Activated CD4-positive, alpha-beta T cell treated with anti-CD3 and anti-CD28 coated beads, Interleukin-2, amount 10 ng/mL, durations not matched to agents 7 days and 5 days (primary cell): ENCODE results near the gene TPX2. TPM values are rescaled to one million over a fixed set of nuclear protein-coding genes. Genes with fewer than 3 reads are reported as not detected.
"Not testable (repeated sequence)": the region's sequence is repeated elsewhere in the genome, so short reads cannot be mapped to it uniquely, and the experiment has no call there.

ENCODE experiments used
- CTCF ChIA-PET: fragments of 350-600 bp; sonication (Branson Sonifier 250); formaldehyde crosslinking; loops from one replicate; lab custom pipeline; 2021; ENCODE audit warnings: antibody characterized with exemption; lab: Charles Lee
- POLR2A ChIA-PET: fragments of 350-600 bp; sonication (Branson Sonifier 250); formaldehyde crosslinking; loops from one replicate; lab custom pipeline; 2021; ENCODE audit warnings: antibody characterized with exemption; lab: Charles Lee
- DNase-seq: peaks from one replicate; pipeline ENCODE4 v3.0.0-alpha.2; 2020
- H3K27ac Mint-ChIP-seq: one replicate; pipeline ENCODE4 v1.8.0; 2021; ENCODE audit warnings: mild to moderate bottlenecking, moderate library complexity, mixed read lengths
- H3K27me3 Mint-ChIP-seq: one replicate; pipeline ENCODE4 v1.8.0; 2021; ENCODE audit warnings: mixed read lengths
- H3K36me3 Mint-ChIP-seq: one replicate; pipeline ENCODE4 v1.8.0; 2021; ENCODE audit warnings: low read depth, mixed read lengths
- H3K4me1 Mint-ChIP-seq: one replicate; pipeline ENCODE4 v1.8.0; 2021; ENCODE audit warnings: mixed read lengths
- H3K4me3 Mint-ChIP-seq: one replicate; pipeline ENCODE4 v1.8.0; 2021; ENCODE audit warnings: mild to moderate bottlenecking, moderate library complexity, mixed read lengths
- H3K9me3 Mint-ChIP-seq: one replicate; pipeline ENCODE4 v1.8.0; 2021; ENCODE audit warnings: mixed read lengths
- total RNA-seq, 2 experiments: library from RNA; stranded (reverse); gene quantifications; one replicate each; pipeline ENCODE4 v1.2.3, GENCODE V29; 2021

TPX2 gene
- total RNA-seq, 2 experiments from 2014 or later: 164 to 193 TPM

- H3K4me3 Mint-ChIP-seq: no peak overlapping the region
- CTCF ChIA-PET: interaction anchor here (0.7 to 1.4 kb wide), 2 partner anchors 13 to 18 kb away, joined by 3 read pairs; no protein-coding TSS in a partner anchor
- peaks cover 62% of the 10 kb centered on the region for H3K36me3 Mint-ChIP-seq
Observed at GRCh38 chr20:31803552-31804291, 64.6 kb downstream of the TPX2 start.

GRCh38 chr20:31806564-31807355 lies 67.7 kb downstream of the TPX2 start:
- CTCF ChIA-PET: interaction anchor here (0.8 to 1.0 kb wide), 2 partner anchors 12 to 30 kb away, joined by 3 read pairs; no protein-coding TSS in a partner anchor
- POLR2A ChIA-PET: no interaction called here
- Mint-ChIP-seq H3K9me3 (no peaks in the 10 kb centered on the region), H3K27ac (no peak overlapping the region), H3K4me3 (no peak overlapping the region), H3K36me3 (peaks cover 41% of the 10 kb centered on the region), H3K4me1 (peaks cover 14% of the 10 kb centered on the region), H3K27me3 (no peaks in the 10 kb centered on the region)
- no peak for DNase-seq

More at GRCh38 chr20:31803552-31804291, 64.6 kb downstream of the TPX2 start:
- H3K4me1 Mint-ChIP-seq: peaks cover 14% of the 10 kb centered on the region
- H3K27ac Mint-ChIP-seq: peak overlapping the region; percentile 26
- DNase-seq: no peak
- POLR2A ChIA-PET: no interaction called here
- H3K9me3 Mint-ChIP-seq: no peaks in the 10 kb centered on the region
- no peaks in the 10 kb centered on the region for H3K27me3 Mint-ChIP-seq

- peaks cover 10% of the 10 kb centered on the region for H3K4me1 Mint-ChIP-seq
- no peaks in the 10 kb centered on the region for H3K9me3 Mint-ChIP-seq
- no peaks in the 10 kb centered on the region for H3K27me3 Mint-ChIP-seq
- H3K27ac Mint-ChIP-seq: no peak overlapping the region
- ChIA-PET POLR2A (no interaction called here), CTCF (interaction anchor here (0.9 to 1.4 kb wide), 5 partner anchors 12 to 43 kb away, joined by 3 to 5 read pairs (median 3); no protein-coding TSS in a partner anchor)
- no peak overlapping the region for H3K4me3 Mint-ChIP-seq
- H3K36me3 Mint-ChIP-seq: peaks cover 31% of the 10 kb centered on the region
- DNase-seq: no peak
Observed at GRCh38 chr20:31808481-31808880, 69.4 kb downstream of the TPX2 start.

DNA sequence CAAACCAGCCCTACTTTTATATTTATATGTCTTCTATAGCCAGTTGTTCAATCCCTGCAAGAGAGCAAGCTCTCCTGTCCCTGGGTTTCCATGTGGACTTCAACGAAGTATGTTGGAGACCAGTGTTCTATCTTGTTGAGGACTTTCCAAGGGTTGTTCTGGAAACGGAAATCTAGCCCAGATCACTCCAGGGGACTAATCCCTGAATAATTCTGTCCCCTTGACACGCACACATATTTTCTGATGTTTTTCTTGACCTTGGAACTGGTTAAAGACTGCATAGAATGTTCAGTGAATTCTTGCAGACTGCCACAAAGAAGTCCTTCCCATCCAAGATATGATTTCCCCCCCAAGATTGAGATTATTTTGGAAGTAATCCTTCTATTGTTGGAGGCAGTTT lies 70.6 kb downstream of the TPX2 start:
- Mint-ChIP-seq H3K27ac (no peak overlapping the region), H3K4me3 (no peak overlapping the region), H3K36me3 (peaks cover 20% of the 10 kb centered on the region), H3K4me1 (peaks cover 2% of the 10 kb centered on the region), H3K9me3 (no peaks in the 10 kb centered on the region), H3K27me3 (no peaks in the 10 kb centered on the region)
- no peak for DNase-seq
- POLR2A ChIA-PET: no interaction called here
- CTCF ChIA-PET: interaction anchor here (0.9 to 1.1 kb wide), 2 partner anchors 42 to 57 kb away, joined by 3 to 5 read pairs; no protein-coding TSS in a partner anchor

DNA sequence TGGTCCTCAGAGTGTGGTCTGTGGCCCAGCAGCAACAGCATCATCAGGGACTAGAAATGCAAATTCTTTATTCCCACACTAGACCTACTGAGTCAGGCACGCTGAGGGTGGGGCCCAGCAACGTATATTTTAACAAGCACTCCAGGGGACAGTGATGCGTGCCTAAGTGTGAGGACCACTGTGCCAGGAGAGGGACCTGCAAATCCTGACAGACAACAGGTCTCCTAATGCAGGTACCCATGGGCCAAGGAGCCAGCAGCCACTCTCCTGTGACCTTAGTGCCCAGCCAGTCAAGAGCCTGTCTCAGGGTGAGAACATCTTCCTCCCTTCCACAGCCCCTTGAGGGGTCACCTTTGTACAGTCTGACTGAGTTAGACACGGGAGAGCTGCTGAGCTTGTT lies 72.1 kb downstream of the TPX2 start:
- no peak overlapping the region for H3K27ac Mint-ChIP-seq
- no peak for DNase-seq
- H3K4me3 Mint-ChIP-seq: no peak overlapping the region
- ChIA-PET POLR2A (no interaction called here), CTCF (interaction anchor here (0.6 kb wide), 1 partner anchor 179 kb away, joined by 7 read pairs; no protein-coding TSS in a partner anchor)
- H3K36me3 Mint-ChIP-seq: peaks cover 10% of the 10 kb centered on the region
- no peaks in the 10 kb centered on the region for H3K9me3 Mint-ChIP-seq
- H3K4me1 Mint-ChIP-seq: peaks cover 2% of the 10 kb centered on the region
- H3K27me3 Mint-ChIP-seq: no peaks in the 10 kb centered on the region

DNA sequence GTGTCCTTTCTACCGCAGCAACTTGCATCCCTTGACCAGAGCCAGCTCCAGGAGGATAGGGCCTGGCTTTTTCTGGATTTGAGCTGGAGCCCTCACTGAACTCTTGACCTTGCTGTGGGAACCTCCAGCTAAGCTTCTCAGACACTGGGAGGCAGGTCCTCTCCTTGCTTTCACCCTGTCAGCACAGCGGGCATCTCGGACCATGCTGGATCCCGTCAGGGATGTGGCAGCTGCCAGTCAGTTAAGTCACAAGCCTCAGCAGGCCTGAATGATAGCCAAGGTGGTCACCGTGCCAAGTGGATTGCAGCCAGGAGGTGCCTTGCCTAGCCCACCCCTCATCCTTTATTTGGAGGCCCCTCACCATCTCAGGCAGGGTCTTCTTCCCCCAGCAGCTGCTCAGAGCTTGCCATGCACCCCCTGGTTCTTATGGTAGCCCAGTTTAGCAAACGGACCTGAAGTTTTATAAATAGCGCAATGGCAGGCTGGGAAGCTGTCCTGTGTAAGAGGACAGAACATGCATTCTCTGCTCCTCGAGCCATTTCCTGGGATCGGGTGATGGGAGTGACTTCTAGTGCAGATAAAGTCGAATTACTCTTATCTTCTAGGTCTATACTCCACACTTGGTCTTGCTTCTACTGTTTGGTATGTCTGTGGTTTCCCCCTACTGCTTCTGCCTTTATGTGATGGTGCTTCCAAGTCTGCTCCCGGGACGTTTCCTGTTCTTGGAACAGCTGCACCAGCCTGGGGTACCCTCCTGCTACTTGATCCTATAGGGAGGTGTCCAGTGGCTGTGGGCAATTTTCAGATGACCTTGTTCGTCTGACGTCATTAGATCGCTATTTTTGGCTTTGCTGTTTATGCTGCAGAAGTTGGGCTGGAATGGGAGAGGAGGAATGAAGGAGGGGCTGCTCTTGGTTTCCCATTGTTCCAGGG lies 73.0 kb downstream of the TPX2 start:
- Mint-ChIP-seq H3K9me3 (no peaks in the 10 kb centered on the region), H3K4me1 (peaks cover 2% of the 10 kb centered on the region), H3K4me3 (no peak overlapping the region), H3K27ac (no peak overlapping the region), H3K27me3 (no peaks in the 10 kb centered on the region), H3K36me3 (peaks cover 3% of the 10 kb centered on the region)
- POLR2A ChIA-PET: interaction anchor here (0.6 kb wide), 1 partner anchor 30 kb away, joined by 3 read pairs; no protein-coding TSS in a partner anchor
- CTCF ChIA-PET: no interaction called here
- DNase-seq: no peak

GRCh38 chr20:31813611-31814010 lies 74.5 kb downstream of the TPX2 start:
- no peaks in the 10 kb centered on the region for H3K4me1 Mint-ChIP-seq
- H3K27me3 Mint-ChIP-seq: no peaks in the 10 kb centered on the region
- no peak overlapping the region for H3K27ac Mint-ChIP-seq
- no peak overlapping the region for H3K4me3 Mint-ChIP-seq
- no peaks in the 10 kb centered on the region for H3K9me3 Mint-ChIP-seq
- no peaks in the 10 kb centered on the region for H3K36me3 Mint-ChIP-seq
- CTCF ChIA-PET: interaction anchor here (1.0 kb wide), 1 partner anchor 34 kb away, joined by 4 read pairs; no protein-coding TSS in a partner anchor
- POLR2A ChIA-PET: no interaction called here
- no peak for DNase-seq

DNA sequence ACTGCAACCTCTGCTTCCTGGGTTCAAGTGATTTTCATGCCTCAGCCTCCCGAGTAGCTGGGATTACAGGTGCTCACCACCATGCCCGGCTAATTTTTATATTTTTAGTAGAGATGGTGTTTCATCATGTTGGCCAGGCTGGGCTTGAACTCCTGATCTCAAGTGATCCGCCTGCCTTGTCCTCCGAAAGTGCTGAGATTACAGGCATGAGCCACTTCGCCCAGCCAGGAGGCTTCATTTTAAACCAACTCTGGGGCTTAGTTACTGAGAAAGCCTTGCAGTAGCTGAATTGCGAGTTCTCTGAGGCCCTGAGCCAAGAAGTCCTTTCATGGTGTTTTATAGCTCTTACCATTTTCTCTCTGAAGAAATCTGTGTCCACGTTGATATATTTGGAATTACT lies 75.1 kb downstream of the TPX2 start:
- POLR2A ChIA-PET, H3K36me3 Mint-ChIP-seq, H3K27me3 Mint-ChIP-seq, H3K9me3 Mint-ChIP-seq, DNase-seq, H3K4me3 Mint-ChIP-seq, H3K27ac Mint-ChIP-seq, H3K4me1 Mint-ChIP-seq: not testable (repeated sequence)
- CTCF ChIA-PET: interaction anchor here (1.0 kb wide), 1 partner anchor 33 kb away, joined by 4 read pairs; no protein-coding TSS in a partner anchor

GRCh38 chr20:31815408-31816188 lies 76.5 kb downstream of the TPX2 start:
- Mint-ChIP-seq H3K27me3 (no peaks in the 10 kb centered on the region), H3K9me3 (no peaks in the 10 kb centered on the region), H3K36me3 (no peaks in the 10 kb centered on the region), H3K27ac (no peak overlapping the region), H3K4me3 (no peak overlapping the region), H3K4me1 (no peaks in the 10 kb centered on the region)
- ChIA-PET CTCF (interaction anchor here (0.5 to 2.1 kb wide), 5 partner anchors 9 to 298 kb away, joined by 3 to 7 read pairs (median 3); partner anchors contain the start of gene PDRG1), POLR2A (no interaction called here)
- no peak for DNase-seq

GRCh38 chr20:31816221-31816620 lies 77.1 kb downstream of the TPX2 start:
- DNase-seq: no peak
- no peaks in the 10 kb centered on the region for H3K27me3 Mint-ChIP-seq
- H3K4me3 Mint-ChIP-seq: no peak overlapping the region
- CTCF ChIA-PET: interaction anchor here (1.1 to 2.1 kb wide), 5 partner anchors 8 to 136 kb away, joined by 3 to 7 read pairs (median 3); partner anchors contain the start of gene PDRG1
- H3K27ac Mint-ChIP-seq: no peak overlapping the region
- no peaks in the 10 kb centered on the region for H3K36me3 Mint-ChIP-seq
- POLR2A ChIA-PET: no interaction called here
- H3K4me1 Mint-ChIP-seq: no peaks in the 10 kb centered on the region
- H3K9me3 Mint-ChIP-seq: no peaks in the 10 kb centered on the region

DNA sequence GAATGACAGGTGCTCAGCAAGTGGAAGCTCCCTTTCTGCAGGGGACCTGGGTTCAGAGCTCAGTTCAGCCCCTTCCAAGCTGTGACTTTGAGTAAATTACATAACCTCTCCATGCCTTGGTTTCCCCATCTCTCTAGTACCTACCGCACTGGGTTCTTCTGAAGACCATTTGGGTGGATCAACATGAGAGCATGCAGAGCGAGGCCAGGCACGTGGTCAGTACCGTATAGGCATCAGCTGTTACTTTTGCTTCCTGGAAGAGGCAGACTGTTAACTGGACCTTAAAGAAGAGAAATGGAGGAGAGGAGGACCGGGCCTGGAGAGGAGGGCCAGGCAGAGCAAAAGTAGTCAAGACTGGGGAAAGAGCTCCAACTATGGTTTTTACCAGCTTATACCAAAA lies 78.4 kb downstream of the TPX2 start:
- Mint-ChIP-seq H3K9me3 (no peaks in the 10 kb centered on the region), H3K4me3 (no peak overlapping the region), H3K4me1 (no peaks in the 10 kb centered on the region), H3K27me3 (no peaks in the 10 kb centered on the region), H3K36me3 (no peaks in the 10 kb centered on the region), H3K27ac (no peak overlapping the region)
- ChIA-PET POLR2A (no interaction called here), CTCF (interaction anchor here (1.1 to 2.3 kb wide), 5 partner anchors 13 to 120 kb away, joined by 3 to 7 read pairs (median 3); no protein-coding TSS in a partner anchor)
- DNase-seq: no peak
